ENCODE results near the gene LRP1.

Gene LRP1

DNA sequence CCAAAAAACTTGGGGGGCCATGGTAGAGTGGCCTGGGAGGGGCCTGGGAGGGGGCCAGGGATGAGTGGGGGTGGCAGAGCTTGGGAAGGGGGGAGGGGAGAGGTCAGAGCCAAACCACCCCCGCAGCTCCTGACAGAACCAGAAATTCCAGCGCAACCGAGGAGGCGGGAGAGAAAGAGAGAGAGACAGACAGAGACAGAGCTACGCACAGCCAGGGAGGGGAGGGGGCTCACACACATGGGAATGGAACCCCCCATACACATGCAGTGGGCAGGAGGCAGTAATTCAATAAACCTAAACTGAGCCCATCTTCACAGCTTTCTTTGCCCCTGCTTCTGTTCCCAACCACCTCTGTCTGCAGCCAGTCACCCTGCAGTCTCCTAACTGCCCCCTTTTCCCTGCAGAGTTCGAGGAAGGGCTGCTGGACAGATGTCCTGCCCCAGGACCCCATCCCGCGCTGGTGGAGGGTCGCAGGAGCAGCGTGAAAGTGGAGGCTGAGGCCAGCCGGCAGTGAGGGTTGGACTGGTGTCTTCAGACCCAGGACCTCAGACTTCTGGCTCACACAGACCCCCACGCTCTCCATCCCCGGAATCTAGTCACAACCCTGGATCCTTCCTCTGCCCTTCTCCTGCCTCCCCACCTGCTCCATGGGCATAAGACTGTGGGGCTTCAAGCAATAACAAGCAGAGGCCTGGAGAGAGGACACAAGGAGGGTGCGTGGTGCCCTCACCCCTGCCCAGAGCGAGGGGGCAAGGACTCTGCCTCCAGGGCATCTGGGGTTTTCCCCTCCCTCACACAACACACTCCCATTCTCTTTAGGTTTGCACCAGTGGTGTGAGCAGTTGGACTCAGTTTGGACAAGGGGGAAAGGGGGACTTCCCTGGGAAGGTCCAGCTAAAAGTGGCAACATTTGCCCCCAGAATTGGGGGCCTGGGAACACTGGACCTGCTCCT is 33.8 kb upstream of the LRP1 start:
- DNase-seq = no peak

DNA sequence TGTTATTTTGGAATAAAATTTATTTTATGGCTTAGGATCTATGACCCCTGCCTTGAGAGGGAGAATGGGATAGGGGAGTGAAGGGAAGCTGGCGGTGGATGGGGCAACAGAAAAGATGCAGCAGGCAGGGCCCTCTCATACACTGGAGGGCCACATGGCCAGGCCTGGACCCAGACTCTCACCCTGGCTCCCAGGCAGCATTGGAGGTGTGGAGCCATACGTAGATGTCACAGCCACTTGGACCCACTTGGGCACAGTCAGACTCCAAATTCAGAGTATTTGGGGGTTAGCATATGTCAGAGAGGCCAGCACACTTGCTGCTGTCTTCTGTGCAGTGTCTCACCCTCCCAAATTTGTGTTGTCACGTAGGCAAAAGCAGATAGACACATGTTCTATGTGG is 32.8 kb upstream of the LRP1 start:
- DNase-seq = no peak

DNA sequence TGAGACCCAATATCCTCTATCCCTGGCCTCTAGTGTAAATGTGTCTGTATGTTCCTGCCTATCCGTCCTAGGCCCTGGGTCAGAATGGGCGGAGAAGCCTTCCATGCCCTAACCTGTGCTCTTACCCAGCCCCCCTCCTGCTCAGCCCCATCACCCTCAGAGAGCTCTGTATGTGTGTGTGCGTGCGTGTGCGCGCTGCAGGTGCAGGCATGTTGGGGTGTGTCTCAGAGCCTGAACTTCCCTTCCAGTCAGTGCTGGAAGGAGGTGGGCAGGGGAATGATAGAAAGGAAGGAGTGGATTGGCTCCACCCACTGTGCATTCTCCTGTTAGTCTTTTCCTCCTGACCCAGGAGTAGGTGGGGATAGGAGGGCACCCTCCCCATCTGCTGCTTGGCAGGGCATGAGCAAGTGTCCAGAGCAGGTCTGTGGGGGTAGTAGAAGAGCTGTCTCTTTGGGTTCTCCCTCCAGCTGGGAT is 32.1 kb upstream of the LRP1 start:
- no peak for DNase-seq

DNA sequence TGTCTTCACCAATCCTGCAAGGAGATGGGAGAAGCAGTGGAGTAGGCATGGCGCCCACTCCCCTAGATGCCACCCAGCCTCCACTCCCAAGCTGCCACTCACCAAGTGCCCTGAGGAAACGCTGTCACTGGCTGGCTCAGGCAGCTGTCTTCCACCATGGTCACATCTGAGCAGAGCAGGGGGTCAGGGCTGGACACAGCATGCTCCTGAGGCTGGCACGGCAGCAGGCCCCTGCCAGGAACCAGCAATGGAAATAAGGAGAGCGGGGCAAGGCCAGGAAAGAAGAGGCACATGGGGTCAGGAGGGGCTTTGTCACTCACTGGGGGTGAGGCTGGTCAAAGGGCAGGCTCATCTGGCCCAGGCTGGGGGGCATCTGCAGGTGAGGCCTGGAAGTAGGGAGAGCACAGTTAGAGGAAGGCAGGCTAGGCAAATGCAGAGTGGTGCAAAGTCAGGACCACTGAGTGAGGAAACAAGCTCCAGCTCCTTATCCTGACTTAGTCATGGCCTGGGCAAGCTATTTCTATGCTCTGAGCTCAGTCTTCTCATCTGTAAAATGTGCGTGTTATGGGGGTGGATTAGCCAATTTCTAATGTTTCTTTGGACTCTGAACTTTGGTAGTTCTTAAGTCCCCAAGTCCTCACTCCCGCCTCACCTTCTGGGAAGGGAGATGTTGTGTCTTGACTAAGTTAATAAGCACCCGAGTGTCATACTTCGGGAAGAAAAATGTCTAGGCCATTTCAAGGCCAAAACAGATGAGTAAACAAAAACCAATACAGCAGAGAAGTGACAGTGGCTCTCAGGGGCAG is 31.3 kb upstream of the LRP1 start:
- DNase-seq = no peak

DNA sequence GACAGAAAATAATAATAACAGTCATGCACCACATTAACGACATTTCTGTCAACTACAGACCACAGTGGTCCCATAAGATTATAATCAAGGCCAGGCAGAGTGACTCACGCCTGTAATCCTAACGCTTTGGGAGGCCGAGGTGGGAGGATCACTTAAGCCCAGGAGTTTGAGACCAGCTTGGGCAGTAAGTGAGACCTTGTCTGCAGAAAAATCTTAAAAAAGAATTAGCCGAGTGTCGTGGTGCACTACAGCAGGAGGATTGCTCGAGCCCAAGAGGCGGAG is 30.8 kb upstream of the LRP1 start:
- DNase-seq = no peak

DNA sequence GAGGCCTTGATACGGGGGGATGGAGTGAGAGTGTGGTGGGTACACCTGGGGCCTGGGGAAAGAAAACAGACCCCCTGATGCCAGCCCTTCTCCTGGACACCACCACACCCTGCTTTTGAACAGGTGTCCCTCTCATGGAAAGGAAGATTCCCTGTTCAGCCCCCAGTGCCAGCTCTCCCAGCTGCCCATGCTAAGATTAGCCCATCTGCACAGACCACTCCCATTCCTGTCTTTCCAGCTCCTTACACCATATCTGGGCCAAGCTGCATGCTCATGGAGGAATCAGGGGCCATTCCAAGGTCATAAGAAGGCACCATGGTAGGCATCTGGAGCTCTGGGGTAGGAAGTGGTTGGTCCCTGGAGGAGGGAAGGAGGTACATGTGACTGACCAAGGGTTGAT is 29.7 kb upstream of the LRP1 start:
- DNase-seq = no peak

DNA sequence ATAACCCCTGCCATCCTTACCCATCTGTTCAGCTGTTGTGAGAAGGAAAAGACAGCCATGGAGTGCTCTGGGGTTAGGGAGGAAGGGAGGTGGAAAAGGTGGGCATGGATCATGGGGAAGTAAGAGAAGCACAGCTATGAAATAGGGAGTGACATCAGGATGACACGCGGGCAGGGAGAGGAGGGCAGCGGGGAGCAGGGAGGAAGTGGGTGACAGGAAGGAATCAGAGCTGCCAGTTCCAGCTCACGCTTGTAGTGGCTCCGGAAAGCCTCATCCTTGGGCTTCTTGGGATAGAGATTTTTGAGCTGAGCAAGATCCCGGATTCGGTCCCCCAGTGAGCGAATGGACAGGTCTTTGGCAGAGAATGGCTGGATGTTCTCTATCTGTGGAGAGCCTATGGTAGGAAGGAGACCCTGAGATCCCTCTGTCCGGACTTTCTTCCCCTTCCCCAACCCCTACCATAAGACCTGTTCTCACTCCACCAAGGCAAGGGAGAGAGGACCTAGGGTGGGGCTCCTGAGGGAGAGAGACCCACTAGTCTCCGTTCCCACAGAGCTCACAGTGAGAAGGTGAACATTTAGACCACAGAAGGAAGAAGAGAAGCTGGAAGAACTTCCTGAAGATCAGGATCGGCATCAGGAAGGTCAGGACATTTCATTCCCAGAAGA is 29.1 kb upstream of the LRP1 start:
- DNase-seq = no peak

DNA sequence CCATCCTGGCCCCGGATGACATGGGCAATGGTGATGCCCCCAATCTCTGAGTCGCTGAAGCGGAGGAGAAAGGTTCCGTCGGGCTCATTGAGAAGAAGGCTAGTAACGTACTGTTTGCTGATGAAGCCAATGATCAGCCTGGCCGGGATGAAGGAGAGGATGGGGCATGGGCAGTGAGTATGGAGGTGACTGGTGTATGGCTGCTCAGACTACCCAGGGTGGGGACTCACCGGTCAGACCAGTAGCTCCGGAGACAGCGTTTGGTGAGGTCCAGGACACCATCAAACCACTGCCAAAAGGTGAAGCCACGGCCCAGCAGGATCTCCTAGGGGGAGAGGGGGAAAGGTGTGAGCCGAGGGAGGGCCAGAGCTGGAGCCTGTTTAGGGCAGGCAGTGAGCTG is 28.5 kb upstream of the LRP1 start:
- no peak for DNase-seq

DNA sequence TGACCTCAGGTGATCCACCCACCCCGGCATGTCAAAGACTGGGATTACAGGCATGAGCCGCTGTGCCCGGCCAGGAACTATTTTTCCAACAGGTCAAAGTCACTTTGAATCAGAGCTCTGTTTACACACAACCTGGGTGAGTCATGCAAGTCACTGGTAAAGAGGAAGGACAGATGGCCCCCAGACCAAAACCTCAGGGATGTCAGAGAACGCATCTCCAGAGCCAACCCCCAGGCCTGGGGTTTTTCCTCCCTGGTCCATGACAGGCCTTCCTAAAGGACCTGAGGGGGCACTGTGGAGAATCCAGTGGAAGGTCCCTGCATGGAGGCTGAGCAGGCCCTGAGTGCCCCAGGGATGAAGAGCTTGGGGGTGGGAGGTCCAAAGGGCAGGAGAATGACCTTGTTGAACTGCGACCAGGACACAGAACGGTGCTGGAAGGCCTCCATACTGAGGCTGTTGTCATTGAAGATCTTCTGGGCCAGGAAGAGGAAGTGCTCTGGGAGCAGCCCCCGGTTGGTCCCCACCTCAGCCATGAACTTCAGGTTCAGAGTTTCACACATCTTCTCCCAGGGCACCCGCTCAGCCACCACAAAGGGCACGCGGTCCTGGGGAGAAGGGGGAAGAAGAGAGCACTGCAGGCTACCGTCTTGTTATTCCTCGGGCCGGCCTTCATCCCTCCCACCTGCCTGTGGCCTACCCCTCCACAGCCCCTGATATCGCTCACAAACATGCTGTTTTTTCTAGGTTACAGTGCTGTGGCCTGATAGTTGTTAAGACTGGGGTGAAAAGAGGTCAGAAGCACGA is 26.2 kb upstream of the LRP1 start:
- no peak for DNase-seq

DNA sequence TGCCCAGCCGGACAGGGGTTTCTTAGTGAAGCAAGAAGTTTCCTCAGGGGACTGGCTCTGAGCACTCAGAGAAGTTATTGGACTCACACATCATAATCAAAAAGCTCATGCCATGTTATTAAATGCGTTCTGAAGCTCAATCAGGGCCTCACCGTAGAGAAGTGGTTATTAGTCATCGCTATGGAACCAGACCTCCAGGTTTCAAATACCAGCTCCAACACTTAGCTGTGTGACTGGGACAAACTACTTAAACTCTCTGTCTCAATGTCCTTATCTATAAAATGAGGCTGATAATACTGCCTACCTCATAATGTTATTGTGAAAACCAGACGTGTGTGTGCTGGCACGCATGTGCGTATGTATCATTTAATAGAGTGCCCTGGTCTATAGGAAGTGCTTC is 24.4 kb upstream of the LRP1 start:
- no peak for DNase-seq

DNA sequence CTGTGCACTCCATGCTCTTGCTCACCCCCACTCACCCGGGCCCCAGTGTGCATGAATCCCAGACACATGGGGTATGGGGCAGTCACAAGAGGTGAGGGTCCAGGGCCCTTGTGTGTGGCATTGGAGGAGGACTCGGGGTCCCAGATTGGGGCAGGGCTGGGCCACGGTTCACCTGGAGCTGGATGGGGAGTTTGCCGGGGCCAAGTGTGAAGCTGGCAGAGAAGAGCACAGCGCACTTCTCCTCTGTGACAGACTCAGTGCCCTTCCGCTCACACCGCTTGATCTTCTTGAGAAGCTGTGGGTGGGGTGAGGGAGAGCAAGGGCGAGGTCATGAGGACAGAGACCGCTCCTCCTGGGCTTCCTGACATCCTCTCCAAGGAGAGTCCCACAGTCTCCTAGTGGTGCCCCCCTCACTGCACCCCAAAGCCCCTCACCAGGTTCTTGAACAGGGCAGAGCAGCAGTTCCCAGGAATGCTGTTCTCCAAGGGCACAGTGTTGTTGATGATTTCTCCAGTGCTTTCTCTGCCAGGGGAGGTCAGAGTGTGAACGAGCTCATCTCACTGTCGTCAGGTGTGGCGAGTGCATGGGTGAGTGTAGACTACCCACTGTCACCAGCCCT is 23.9 kb upstream of the LRP1 start:
- no peak for DNase-seq

DNA sequence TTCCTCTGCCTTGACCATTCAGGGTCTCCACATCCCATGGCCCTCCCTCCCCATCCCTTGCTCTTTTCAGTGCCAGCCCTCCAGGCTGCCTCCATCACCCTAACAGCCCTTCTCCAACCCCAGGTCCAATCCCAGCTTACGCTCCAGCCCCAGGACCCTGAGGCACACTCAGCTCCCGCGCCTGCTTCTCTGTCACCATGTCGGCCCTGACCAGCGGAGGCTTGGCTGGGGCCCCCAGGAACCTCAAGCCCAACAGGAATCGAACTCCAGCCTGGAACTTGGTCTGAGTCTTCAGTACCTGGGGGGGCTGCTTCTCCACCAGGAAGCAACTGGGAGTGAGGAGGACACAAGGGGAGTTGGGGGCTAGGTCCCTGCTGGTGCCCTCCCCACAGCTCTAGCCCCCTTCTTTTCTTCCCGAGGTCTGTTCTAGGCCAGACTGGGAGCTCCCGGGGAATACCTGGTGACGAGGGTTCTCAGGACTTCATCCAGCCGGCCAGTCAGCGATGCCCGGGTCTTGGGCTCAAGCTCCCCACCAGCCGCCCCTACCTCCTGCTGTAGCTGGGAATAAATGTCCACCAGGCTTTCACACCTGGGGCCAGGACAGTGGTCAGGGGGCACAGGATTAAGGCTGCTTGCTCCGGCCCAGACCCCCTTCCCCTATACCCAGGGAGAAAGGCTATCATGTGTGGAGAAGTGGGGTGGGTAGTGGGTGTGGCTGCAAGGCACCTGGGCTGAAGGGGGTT is 23.1 kb upstream of the LRP1 start:
- no peak for DNase-seq

DNA sequence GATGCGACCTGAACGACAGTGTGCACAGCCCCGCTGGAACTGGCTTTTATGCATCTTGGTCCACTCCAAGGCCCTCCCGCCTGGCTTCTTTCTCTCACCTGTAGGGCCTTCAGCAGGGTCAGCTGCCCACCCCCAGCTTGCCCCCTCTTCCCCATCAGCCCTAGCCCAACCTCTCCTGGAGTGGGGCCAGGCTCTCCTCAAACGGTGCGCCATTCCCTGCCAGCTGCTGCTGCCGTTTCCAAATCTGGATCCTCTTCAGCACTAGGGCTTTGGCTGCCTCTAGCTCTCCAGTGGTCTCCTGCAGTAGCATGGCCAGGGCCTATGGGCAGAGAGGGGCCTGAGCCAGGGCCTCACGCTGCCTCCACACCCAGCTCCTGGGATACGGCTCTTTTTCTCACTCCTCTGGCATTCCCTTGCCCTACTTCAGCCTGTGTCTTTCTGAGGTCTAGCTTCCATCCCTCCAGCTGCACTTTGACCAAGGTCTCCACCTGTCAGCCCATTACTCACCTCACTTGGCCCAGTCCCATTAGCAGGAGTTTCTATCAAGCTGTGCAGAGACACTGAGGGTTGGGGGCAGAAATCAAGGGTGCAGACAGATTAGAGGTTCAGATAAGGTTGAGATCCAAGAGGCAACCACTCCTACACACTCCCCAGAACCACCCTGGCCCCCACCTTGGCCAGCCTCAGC is 22.1 kb upstream of the LRP1 start:
- DNase-seq = no peak

DNA sequence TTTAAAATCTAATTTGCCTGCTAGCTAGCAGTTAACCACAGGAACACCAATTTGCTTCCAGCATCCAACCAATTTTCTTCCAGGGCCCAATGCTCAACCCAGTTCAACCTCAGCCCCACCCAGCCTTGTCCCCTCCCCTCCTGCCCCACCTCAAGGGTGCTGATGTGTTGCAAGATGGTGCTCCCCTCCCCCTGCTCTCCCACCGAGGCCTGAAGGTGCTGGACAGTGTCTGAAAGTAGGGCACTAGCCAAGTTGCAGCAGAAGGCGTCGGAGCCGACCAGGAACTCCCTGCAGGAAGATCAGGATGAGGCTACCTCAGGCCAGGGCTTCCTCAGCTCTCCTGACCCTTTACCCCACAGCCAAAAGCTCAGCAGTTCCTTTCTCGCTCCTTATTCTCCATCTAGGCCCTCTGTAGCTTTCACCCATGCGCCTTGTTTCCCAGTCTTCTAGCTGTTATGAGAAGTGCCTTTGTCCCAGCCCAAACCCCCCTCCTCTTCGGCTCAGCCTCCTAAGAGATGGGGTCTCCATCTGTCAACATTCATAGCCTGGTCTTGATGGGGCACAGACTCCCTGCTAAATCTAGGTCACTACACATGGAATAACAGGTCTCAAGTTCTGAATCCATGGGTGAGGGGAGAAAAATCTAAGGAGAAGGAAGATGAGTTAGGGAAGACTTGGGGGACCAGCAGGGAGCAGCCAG is 20.7 kb upstream of the LRP1 start:
- no peak for DNase-seq

DNA sequence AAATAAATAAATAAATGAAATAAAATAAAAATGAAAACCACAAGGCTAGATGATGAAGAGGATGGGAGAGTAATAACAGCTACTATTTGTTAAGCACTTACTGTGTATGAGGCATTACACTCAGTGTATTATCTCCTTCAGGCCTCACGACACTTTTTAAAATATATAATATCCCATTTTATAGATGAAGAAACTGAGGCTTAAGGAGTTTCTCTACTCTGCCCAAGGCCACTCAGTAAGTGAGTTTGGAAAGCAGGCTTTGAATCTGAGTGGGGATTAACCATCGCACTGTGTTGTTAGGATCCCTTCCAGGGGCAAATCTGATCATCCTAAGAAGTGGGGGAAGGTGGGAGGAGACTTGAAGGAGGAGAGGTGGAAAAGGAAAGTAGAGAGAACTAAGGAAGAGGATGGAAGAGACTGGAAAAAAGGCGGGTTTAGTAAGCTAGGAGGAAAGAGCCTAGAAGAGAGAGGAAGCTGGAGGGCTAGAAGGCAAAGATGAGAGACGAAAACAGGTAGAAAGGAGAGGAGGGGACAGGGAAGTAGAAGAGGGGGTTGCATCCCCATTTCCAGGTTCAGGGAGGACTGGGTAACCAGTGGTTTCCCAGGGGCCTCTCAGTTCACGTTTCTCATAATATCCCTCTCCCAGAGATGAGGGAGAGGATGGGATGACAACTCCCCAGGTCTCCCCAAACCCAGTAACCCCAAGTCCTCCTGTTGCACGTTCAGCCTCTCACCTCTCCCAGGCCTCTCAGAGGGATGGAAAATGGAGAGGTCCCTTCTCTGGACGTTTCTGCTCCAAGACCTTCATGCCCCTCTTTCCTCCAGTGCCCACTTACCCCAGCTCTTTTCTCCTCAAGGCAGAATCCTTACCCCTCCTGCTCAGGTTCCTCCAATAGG is 18.8 kb upstream of the LRP1 start:
- DNase-seq = no peak

DNA sequence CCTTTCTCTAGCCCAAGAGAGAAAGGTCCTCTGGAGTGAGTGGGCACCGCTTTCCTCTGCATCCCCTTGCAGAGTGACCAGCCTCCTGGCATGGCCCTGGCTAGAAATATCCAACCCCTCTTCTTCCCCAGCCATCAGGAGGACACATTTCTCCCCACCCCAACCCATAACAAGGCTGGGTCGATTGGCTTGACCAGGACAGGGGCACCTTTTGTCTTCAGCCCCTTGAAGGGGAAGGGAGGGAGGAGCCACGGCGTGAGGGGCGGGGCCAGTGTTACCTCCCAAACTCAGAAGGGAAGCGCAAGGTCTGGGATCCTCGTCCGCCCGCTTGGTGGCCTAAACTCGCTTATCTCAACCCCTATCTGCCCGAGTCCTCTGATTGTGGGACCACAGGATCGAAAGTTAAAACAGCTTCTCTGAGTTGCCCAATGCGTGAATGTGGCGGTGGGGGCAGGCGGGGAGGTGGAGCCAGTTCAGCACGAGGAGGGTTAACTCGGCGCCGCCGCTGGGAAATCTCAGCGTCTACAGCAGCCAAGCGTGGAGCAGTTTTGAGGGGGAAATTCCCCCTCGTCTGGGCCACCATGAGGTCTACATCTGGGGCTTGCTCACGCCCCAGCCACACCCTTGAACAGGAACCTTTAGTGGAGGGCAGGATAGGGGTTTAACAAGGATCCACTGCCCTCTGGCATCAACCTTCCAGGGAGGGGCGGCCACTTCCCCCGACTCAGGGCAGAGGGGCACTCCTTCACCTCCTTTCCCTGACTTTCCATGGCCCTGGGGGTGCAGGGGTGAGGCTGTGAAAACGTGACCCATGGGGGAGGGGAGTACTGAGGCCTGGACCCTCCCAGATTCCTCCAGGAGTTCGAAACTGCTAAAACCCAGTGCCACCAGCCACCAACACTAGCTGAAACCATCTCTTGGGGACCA is 17.9 kb upstream of the LRP1 start:
- peak; percentile 66 for DNase-seq

DNA sequence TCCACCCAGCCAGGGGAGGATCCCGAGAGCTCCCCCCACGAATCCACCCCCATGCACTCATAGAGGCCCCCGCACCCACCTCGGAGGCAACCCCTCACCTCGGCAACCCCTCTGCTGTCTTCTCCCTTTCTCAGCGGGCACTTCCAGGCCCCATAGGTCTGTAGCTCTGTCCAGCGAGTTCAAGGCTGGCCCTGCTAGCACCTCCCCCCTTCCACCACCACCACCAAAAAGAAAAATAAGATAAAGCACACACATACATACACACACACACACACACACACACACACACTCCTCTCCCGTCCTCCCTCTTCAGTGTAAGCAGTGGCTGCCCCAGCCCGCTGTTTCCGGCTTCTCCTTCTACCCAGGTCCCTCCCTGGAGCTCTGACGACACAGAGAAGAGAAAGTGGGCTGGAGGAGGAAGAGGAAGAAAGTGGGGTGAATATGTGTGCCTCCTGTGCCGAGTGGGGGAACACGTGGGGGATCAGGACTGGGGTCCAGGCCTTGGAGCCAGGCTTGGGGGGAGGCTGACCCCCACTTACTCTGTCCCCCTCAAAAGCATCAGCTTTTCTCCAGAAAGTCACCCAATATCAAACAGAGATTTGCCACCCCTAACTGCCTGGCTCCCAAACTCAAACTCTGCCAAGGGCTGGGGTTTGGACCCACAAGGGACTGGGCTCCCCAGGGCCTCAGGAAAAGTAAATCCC is 17.1 kb upstream of the LRP1 start, which contains the start of gene STAT6:
Gene STAT6, minus strand, starts transcription at position 332 of the 704 bp plus-strand sequence. CDS start 3,084 bp downstream, outside the sequence.
- peak; percentile 87 for DNase-seq
